GM21423 (cell line): Measurements from ENCODE around the gene RAB38.
A peak's percentile ranks its signal among the peaks of the same experiment; 100 is the strongest.

Experiments used
- ATAC-seq: cut with Tn5 transposase; IDR thresholded peaks from one replicate; pipeline ENCODE4 v1.9.1; 2021; ENCODE audit warnings: mild to moderate bottlenecking, moderate library complexity; ENCODE audit not compliant: unreplicated experiment

The RAB38 gene

GRCh38 chr11:88174709-88175568 is at the start of gene RAB38:
Gene RAB38, minus strand, starts transcription at chr11:88175443. Its CDS starts 59 bp downstream, at chr11:88175384.
- peak; percentile 42 for ATAC-seq

- no peak for ATAC-seq
These were observed 38.2 kb upstream of the RAB38 start for GRCh38 chr11:88213406-88213805.

- no peak for ATAC-seq
These were observed 37.1 kb upstream of the RAB38 start for GRCh38 chr11:88212300-88212699.

- ATAC-seq, result no peak
These were observed 33.5 kb upstream of the RAB38 start for GRCh38 chr11:88208745-88209144.

GRCh38 chr11:88206751-88207150 is 31.5 kb upstream of the RAB38 start:
- ATAC-seq, result no peak

GRCh38 chr11:88204353-88204752 is 29.1 kb upstream of the RAB38 start:
- no peak for ATAC-seq

- ATAC-seq, result no peak
These were observed 28.4 kb upstream of the RAB38 start for GRCh38 chr11:88203604-88204003.

- peak; percentile 49 for ATAC-seq
These were observed 27.3 kb upstream of the RAB38 start for GRCh38 chr11:88202498-88202897.

GRCh38 chr11:88196393-88196792 is 21.1 kb upstream of the RAB38 start:
- ATAC-seq, result no peak

- ATAC-seq, result no peak
These were observed 20.7 kb upstream of the RAB38 start for GRCh38 chr11:88195908-88196307.

GRCh38 chr11:88194990-88195389 is 19.7 kb upstream of the RAB38 start:
- no peak for ATAC-seq

GRCh38 chr11:88193278-88193677 is 18.0 kb upstream of the RAB38 start:
- no peak for ATAC-seq

GRCh38 chr11:88188932-88189253 is 13.7 kb upstream of the RAB38 start:
- no peak for ATAC-seq

GRCh38 chr11:88188251-88188931 is 13.1 kb upstream of the RAB38 start:
- ATAC-seq, result no peak

- ATAC-seq, result no peak
These were observed 8.0 kb upstream of the RAB38 start for GRCh38 chr11:88183233-88183632.

- ATAC-seq, result no peak
These were observed 6.5 kb upstream of the RAB38 start for GRCh38 chr11:88181776-88182175.

GRCh38 chr11:88179971-88180629 is 4.9 kb upstream of the RAB38 start:
- ATAC-seq, result no peak

- peak; percentile 62 for ATAC-seq
These were observed 3.9 kb upstream of the RAB38 start for GRCh38 chr11:88179141-88179540.

- no peak for ATAC-seq
These were observed 2.9 kb upstream of the RAB38 start for GRCh38 chr11:88178191-88178590.

- peak; percentile 25 for ATAC-seq
These were observed 379 bp upstream of the RAB38 start for GRCh38 chr11:88175569-88176075.

- no peak for ATAC-seq
These were observed 1.3 kb downstream of the RAB38 start for GRCh38 chr11:88173956-88174355.

GRCh38 chr11:88171982-88172381 is 3.3 kb downstream of the RAB38 start:
- no peak for ATAC-seq
